Calu3 (cell line): ENCODE data around the gene KLF12. TPM values are rescaled to one million over a fixed set of nuclear protein-coding genes. Genes with fewer than 3 reads are reported as not detected.

Experiments
- BruUV-seq: library from RNA; stranded (reverse); fragments of 400-500 nt; replicated peaks from 2 replicates; lab custom pipeline; 2021; lab: Mats Ljungman, UMichigan
- CTCF ChIA-PET: fragments of 300-600 bp; sonication (Branson Sonifier 250); formaldehyde crosslinking; loops from one replicate; lab custom pipeline; 2022; ENCODE audit warnings: antibody characterized with exemption; lab: Charles Lee
- DNase-seq: peaks from one replicate; pipeline ENCODE4 v3.0.0; 2022
- H3K27ac Mint-ChIP-seq: one replicate; pipeline ENCODE4 v1.8.0; 2022; ENCODE audit warnings: mixed read lengths; ENCODE audit not compliant: unreplicated experiment
- H3K27me3 Mint-ChIP-seq: one replicate; pipeline ENCODE4 v1.8.0; 2022; ENCODE audit warnings: mixed read lengths; ENCODE audit not compliant: unreplicated experiment
- H3K36me3 Mint-ChIP-seq: one replicate; pipeline ENCODE4 v1.8.0; 2022; ENCODE audit warnings: mild to moderate bottlenecking, moderate library complexity, mixed read lengths; ENCODE audit not compliant: insufficient read depth, unreplicated experiment
- H3K4me1 Mint-ChIP-seq: one replicate; pipeline ENCODE4 v1.8.0; 2022; ENCODE audit warnings: mild to moderate bottlenecking, low read depth, mixed read lengths; ENCODE audit not compliant: unreplicated experiment
- H3K4me3 Mint-ChIP-seq: one replicate; pipeline ENCODE4 v1.8.0; 2022; ENCODE audit warnings: mild to moderate bottlenecking, low read depth, moderate library complexity, mixed read lengths; ENCODE audit not compliant: unreplicated experiment
- H3K9me3 Mint-ChIP-seq: one replicate; pipeline ENCODE4 v1.8.0; 2022; ENCODE audit warnings: low read depth, mixed read lengths; ENCODE audit not compliant: unreplicated experiment
- intact Hi-C: fragments of 100-400 bp; cut with micrococcal nuclease; formaldehyde crosslinking; loops from one replicate; pipeline ENCODE4 v1.10.0; 2022; ENCODE audit not compliant: unreplicated experiment
- total RNA-seq: library from RNA; stranded (reverse); gene quantifications from 2 replicates; pipeline ENCODE4 v1.2.3, GENCODE V29; 2022
- TF ChIP-seq, protein P1 (sequence below): fragments of 200-600 bp; IDR thresholded peaks from one replicate; pipeline ENCODE4 v1.8.0; 2022; ENCODE audit warnings: antibody characterized with exemption; ENCODE audit not compliant: unreplicated experiment

KLF12 gene
- total RNA-seq, 1 experiment from 2014 or later: 3.9 TPM

DNA sequence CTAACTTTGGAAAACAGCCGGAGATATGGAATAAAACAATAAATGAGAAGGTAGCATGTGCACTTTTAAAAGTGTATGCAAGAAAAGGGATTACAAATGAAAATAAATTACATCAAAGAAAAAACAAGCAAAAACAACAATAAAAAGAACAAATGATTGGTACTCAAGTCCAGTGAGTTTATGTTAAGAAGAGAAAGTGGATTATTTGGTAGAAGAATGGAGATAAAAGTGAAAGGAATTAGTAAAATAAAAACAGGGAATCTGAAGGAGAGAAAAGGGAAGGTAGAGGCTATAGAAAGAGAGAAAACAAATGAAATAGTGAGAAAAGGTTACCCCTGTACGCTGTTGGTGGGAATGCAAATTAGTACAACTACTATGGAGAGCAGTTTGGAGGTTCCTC, 28.6 kb upstream of the KLF12 start:
- Mint-ChIP-seq H3K4me3 (no peak overlapping the region), H3K9me3 (no peaks in the 10 kb centered on the region), H3K27me3 (no peaks in the 10 kb centered on the region), H3K36me3 (no peaks in the 10 kb centered on the region), H3K4me1 (no peaks in the 10 kb centered on the region), H3K27ac (no peak overlapping the region)
- intact Hi-C loops: no loop called here
- no TSS peak for BruUV-seq
- TF ChIP-seq, protein P1, sequence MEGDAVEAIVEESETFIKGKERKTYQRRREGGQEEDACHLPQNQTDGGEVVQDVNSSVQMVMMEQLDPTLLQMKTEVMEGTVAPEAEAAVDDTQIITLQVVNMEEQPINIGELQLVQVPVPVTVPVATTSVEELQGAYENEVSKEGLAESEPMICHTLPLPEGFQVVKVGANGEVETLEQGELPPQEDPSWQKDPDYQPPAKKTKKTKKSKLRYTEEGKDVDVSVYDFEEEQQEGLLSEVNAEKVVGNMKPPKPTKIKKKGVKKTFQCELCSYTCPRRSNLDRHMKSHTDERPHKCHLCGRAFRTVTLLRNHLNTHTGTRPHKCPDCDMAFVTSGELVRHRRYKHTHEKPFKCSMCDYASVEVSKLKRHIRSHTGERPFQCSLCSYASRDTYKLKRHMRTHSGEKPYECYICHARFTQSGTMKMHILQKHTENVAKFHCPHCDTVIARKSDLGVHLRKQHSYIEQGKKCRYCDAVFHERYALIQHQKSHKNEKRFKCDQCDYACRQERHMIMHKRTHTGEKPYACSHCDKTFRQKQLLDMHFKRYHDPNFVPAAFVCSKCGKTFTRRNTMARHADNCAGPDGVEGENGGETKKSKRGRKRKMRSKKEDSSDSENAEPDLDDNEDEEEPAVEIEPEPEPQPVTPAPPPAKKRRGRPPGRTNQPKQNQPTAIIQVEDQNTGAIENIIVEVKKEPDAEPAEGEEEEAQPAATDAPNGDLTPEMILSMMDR: no peak
- CTCF ChIA-PET: no interaction called here
- no peak for DNase-seq

GRCh38 chr13:74162135-74162534, 27.9 kb upstream of the KLF12 start:
- CTCF ChIA-PET: no interaction called here
- no peak for DNase-seq
- Mint-ChIP-seq H3K27me3 (no peaks in the 10 kb centered on the region), H3K4me3 (no peak overlapping the region), H3K27ac (no peak overlapping the region), H3K36me3 (no peaks in the 10 kb centered on the region), H3K4me1 (no peaks in the 10 kb centered on the region), H3K9me3 (no peaks in the 10 kb centered on the region)
- intact Hi-C loops: no loop called here
- no TSS peak for BruUV-seq
- TF ChIP-seq, protein P1: no peak

- no TSS peak for BruUV-seq
- DNase-seq: no peak
- Mint-ChIP-seq H3K4me1 (no peaks in the 10 kb centered on the region), H3K36me3 (no peaks in the 10 kb centered on the region), H3K9me3 (no peaks in the 10 kb centered on the region), H3K27me3 (no peaks in the 10 kb centered on the region), H3K27ac (no peak overlapping the region), H3K4me3 (no peak overlapping the region)
- CTCF ChIA-PET: no interaction called here
- TF ChIP-seq, protein P1: no peak
- intact Hi-C loops: no loop called here
Measured at GRCh38 chr13:74158571-74159352, 24.6 kb upstream of the KLF12 start.

- CTCF ChIA-PET: no interaction called here
Measured at GRCh38 chr13:74158028-74158427, 23.8 kb upstream of the KLF12 start.

More at GRCh38 chr13:74158028-74158427, 23.8 kb upstream of the KLF12 start:
- H3K4me1 Mint-ChIP-seq: no peaks in the 10 kb centered on the region
- TF ChIP-seq, protein P1: no peak
- no peak overlapping the region for H3K27ac Mint-ChIP-seq
- no peaks in the 10 kb centered on the region for H3K27me3 Mint-ChIP-seq
- no TSS peak for BruUV-seq
- H3K9me3 Mint-ChIP-seq: no peaks in the 10 kb centered on the region
- DNase-seq: no peak
- no peak overlapping the region for H3K4me3 Mint-ChIP-seq
- intact Hi-C loops: no loop called here
- no peaks in the 10 kb centered on the region for H3K36me3 Mint-ChIP-seq
